SK-N-SH treated with all-trans-retinoic acid at 6 μM for 48 hours (cell line): ENCODE data around the gene MEPCE.

Source experiments
- ZNF70 ChIP-seq: fragments of 450-650 bp; formaldehyde crosslinking; IDR thresholded peaks from 2 replicates; pipeline ENCODE4 v1.5.0; 2020; ENCODE audit warnings: mild to moderate bottlenecking, moderate library complexity
- TF ChIP-seq, protein P1 (sequence below): fragments of 250-450 bp; sonication (Bioruptor Pico); IDR thresholded peaks from 2 replicates; pipeline ENCODE4 v1.5.0; 2020; ENCODE audit warnings: mild to moderate bottlenecking, moderate library complexity

DNA sequence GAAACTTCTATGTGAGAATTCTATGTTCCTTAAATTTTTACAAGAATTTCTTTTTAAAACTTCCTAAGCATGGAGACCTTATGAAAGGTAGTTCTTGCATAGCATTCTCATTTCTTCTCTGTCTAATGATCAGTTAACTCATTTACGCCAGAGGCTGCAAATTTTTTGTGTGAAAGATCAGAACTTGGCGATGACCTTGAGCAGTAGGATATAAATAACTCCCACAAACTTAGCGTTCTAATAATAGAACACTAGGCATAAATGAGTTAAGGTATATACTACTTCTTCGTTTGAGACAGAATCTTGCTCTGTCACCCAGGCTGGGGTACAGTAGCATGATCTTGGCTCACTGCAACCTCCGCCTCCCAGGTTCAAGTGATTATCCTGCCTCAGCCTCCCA, 42.7 kb upstream of the MEPCE start:
- TF ChIP-seq, protein P1, sequence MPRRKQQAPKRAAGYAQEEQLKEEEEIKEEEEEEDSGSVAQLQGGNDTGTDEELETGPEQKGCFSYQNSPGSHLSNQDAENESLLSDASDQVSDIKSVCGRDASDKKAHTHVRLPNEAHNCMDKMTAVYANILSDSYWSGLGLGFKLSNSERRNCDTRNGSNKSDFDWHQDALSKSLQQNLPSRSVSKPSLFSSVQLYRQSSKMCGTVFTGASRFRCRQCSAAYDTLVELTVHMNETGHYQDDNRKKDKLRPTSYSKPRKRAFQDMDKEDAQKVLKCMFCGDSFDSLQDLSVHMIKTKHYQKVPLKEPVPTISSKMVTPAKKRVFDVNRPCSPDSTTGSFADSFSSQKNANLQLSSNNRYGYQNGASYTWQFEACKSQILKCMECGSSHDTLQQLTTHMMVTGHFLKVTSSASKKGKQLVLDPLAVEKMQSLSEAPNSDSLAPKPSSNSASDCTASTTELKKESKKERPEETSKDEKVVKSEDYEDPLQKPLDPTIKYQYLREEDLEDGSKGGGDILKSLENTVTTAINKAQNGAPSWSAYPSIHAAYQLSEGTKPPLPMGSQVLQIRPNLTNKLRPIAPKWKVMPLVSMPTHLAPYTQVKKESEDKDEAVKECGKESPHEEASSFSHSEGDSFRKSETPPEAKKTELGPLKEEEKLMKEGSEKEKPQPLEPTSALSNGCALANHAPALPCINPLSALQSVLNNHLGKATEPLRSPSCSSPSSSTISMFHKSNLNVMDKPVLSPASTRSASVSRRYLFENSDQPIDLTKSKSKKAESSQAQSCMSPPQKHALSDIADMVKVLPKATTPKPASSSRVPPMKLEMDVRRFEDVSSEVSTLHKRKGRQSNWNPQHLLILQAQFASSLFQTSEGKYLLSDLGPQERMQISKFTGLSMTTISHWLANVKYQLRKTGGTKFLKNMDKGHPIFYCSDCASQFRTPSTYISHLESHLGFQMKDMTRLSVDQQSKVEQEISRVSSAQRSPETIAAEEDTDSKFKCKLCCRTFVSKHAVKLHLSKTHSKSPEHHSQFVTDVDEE (CRISPR knock-in tag), result no peak
- no peak for TF ChIP-seq ZNF70 (CRISPR knock-in tag)
